K562 (cell line): ENCODE results near the gene CACNB1. TPM values are rescaled to one million over a fixed set of nuclear protein-coding genes. Genes with fewer than 3 reads are reported as not detected.
A peak's percentile ranks its signal among the peaks of the same experiment; 100 is the strongest.

Source experiments
- ATAC-seq: fragments of 200-7000 bp; cut with Tn5 transposase; 3 replicates; pipeline ENCODE4 v1.9.1; 2020; ENCODE audit warnings: moderate library complexity
- Bru-seq: library from RNA; stranded (reverse); fragments of 400-500 nt; gene quantifications from one replicate; lab custom pipeline; 2021; lab: Mats Ljungman, UMichigan
- BruChase-seq, 2 experiments: library from RNA; stranded (reverse); fragments of 400-500 nt; gene quantifications; one replicate each; lab custom pipeline; 2021; lab: Mats Ljungman, UMichigan
- BruUV-seq: library from RNA; stranded (reverse); fragments of 400-500 nt; replicated peaks from 2 replicates; lab custom pipeline; 2021; lab: Mats Ljungman, UMichigan
- CTCF ChIA-PET: fragments of 300-600 bp; formaldehyde crosslinking; extraction: SDS; loops from one replicate; lab custom pipeline; 2021; ENCODE audit warnings: low intra/inter-chr PET ratio; lab: Yijun Ruan, JAX
- POLR2A ChIA-PET: fragments of 300-600, 350-650 bp; sonication (Branson Sonifier 250); formaldehyde crosslinking; extraction: SDS; loops from one replicate; lab custom pipeline; 2021; ENCODE audit warnings: antibody characterized with exemption, inconsistent platforms; lab: Yijun Ruan, JAX
- DNase-seq, 4 experiments: peaks; one replicate each; pipeline versions ENCODE4 v3.0.0 to v3.0.0-alpha.2; 2011 to 2018; ENCODE audit warnings: low spot score in 3 of 4, mixed read lengths in 3 of 4; ENCODE audit errors: extremely low read depth in 1 of 4
- FAIRE-seq: peaks from 2 replicates; lab custom pipeline; 2011; peaks lifted over from hg19 to GRCh38; lab: Jason Lieb, UNC
- H2AFZ ChIP-seq: 2 replicates; pipeline ENCODE4 v1.6.0; 2011; ENCODE audit warnings: low read depth, low read length, control low read depth, inconsistent platforms
- H3K27ac ChIP-seq: fragments of 200-600 bp; 3 replicates; pipeline ENCODE4 v1.8.0; 2011; ENCODE audit warnings: low read depth, mild to moderate bottlenecking, control low read depth, inconsistent platforms, low read length, moderate library complexity, mixed read lengths; ENCODE audit errors: extremely low read depth
- H3K27me3 ChIP-seq, 2 experiments: fragments of 300-600 bp in 1 of 2; 2 replicates in 1 of 2; 3 replicates in 1 of 2; pipeline versions ENCODE4 v1.6.0 to v1.8.0; 2011; ENCODE audit warnings: inconsistent platforms in 2 of 2, low read length in 2 of 2, mild to moderate bottlenecking in 1 of 2, mixed read lengths in 1 of 2, moderate library complexity in 1 of 2; ENCODE audit not compliant: control insufficient read depth in 2 of 2, insufficient read depth in 2 of 2
- H3K36me3 ChIP-seq: fragments of 300-600 bp; 3 replicates; pipeline ENCODE4 v1.8.0; 2011; ENCODE audit warnings: mild to moderate bottlenecking, low read length, inconsistent platforms; ENCODE audit not compliant: control insufficient read depth, insufficient read depth
- H3K4me1 ChIP-seq, 2 experiments: fragments of 200-600 bp in 1 of 2; replicated peaks in 1 of 2; 2 replicates in 1 of 2; 3 replicates in 1 of 2; pipeline versions ENCODE4 v1.5.1 to v1.8.0; 2011; ENCODE audit warnings: inconsistent platforms in 2 of 2, low read length in 2 of 2, mild to moderate bottlenecking in 1 of 2, mixed read lengths in 1 of 2, moderate library complexity in 1 of 2; ENCODE audit not compliant: control insufficient read depth in 2 of 2, insufficient read depth in 2 of 2
- H3K4me2 ChIP-seq: 2 replicates; pipeline ENCODE4 v1.6.1; 2011; ENCODE audit warnings: low read length, control low read depth, inconsistent platforms, mixed read lengths; ENCODE audit not compliant: insufficient read depth
- H3K4me3 ChIP-seq: fragments of 200-600 bp; sonication (generic), shearing (Covaris generic); 2 replicates; pipeline ENCODE4 v1.5.1; 2016; ENCODE audit warnings: control low read depth, inconsistent platforms
- H3K79me2 ChIP-seq: fragments of 200-600 bp; 3 replicates; pipeline ENCODE4 v1.8.0; 2011; ENCODE audit warnings: low read length, inconsistent platforms; ENCODE audit not compliant: control insufficient read depth, insufficient read depth
- H3K9ac ChIP-seq, 2 experiments: 2 replicates each; pipeline versions ENCODE4 v1.6.0 to v1.6.1; 2011; ENCODE audit warnings: low read depth in 2 of 2, low read length in 2 of 2, control low read depth in 1 of 2, inconsistent platforms in 1 of 2, mild to moderate bottlenecking in 1 of 2, mixed read lengths in 1 of 2; ENCODE audit not compliant: insufficient read depth in 1 of 2
- H3K9me1 ChIP-seq: one replicate; pipeline ENCODE4 v1.6.0; 2011; ENCODE audit warnings: inconsistent platforms, mild to moderate bottlenecking, low read length, moderate library complexity; ENCODE audit not compliant: control insufficient read depth, insufficient read depth
- H3K9me3 ChIP-seq: replicated peaks from 2 replicates; pipeline ENCODE4 v1.5.1; 2011; ENCODE audit warnings: low read depth, low read length, inconsistent platforms; ENCODE audit not compliant: control insufficient read depth, insufficient read depth
- H4K20me1 ChIP-seq: replicated peaks from 2 replicates; pipeline ENCODE4 v1.6.1; 2011; ENCODE audit warnings: low read length, inconsistent platforms, mixed read lengths; ENCODE audit not compliant: control insufficient read depth, insufficient read depth
- CC2D1A ChIP-seq: fragments of 450-650 bp; IDR thresholded peaks from 2 replicates; pipeline ENCODE4 v1.6.1; 2017; ENCODE audit warnings: mild to moderate bottlenecking
- EGR1 ChIP-seq: fragments of 450-650 bp; conservative IDR thresholded peaks from 2 replicates; pipeline ENCODE4 v1.6.1; 2017; ENCODE audit warnings: mild to moderate bottlenecking
- HMGN3 ChIP-seq: IDR thresholded peaks from 2 replicates; pipeline ENCODE4 v1.6.1; 2011; ENCODE audit warnings: borderline replicate concordance, low read depth, mild to moderate bottlenecking, mixed read lengths, low read length; ENCODE audit not compliant: insufficient read length; ENCODE audit errors: extremely low read depth
- KDM5B ChIP-seq: fragments of 200-600 bp; sonication (generic); IDR thresholded peaks from 2 replicates; pipeline ENCODE4 v1.6.1; 2012; ENCODE audit warnings: low read depth, mild to moderate bottlenecking, moderate library complexity, low read length, control low read depth, inconsistent platforms; ENCODE audit not compliant: insufficient replicate concordance
- POLR2G ChIP-seq: fragments of 200-400 bp; formaldehyde crosslinking; IDR thresholded peaks from 2 replicates; pipeline ENCODE4 v1.6.1; 2017; ENCODE audit warnings: low read depth, mild to moderate bottlenecking, antibody characterized with exemption, low read length, moderate library complexity
- RBFOX2 ChIP-seq: fragments of 200-400 bp; formaldehyde crosslinking; IDR thresholded peaks from 2 replicates; pipeline ENCODE4 v1.6.1; 2017; ENCODE audit warnings: low read depth, mild to moderate bottlenecking, low read length, moderate library complexity
- SIN3A ChIP-seq, 2 experiments: fragments of 150-350 bp in 1 of 2; IDR thresholded peaks; 2 replicates each; pipeline ENCODE4 v1.6.1; 2011 to 2016; ENCODE audit warnings: borderline replicate concordance in 2 of 2, low read depth in 2 of 2, low read length in 2 of 2, mild to moderate bottlenecking in 2 of 2, moderate library complexity in 2 of 2; ENCODE audit not compliant: control insufficient read depth in 1 of 2
- TBP ChIP-seq: optimal IDR thresholded peaks from 2 replicates; pipeline ENCODE3; 2011; ENCODE audit warnings: low read depth, low read length, improper control_type of control experiment
- UBTF ChIP-seq, 2 experiments: IDR thresholded peaks; 2 replicates each; pipeline ENCODE4 v1.6.1; 2012; ENCODE audit warnings: improper control_type of control experiment in 2 of 2, low read depth in 2 of 2, low read length in 2 of 2, borderline replicate concordance in 1 of 2
- ZBTB7A ChIP-seq: IDR thresholded peaks from 2 replicates; pipeline ENCODE4 v1.6.1; 2011; ENCODE audit warnings: low read depth, mild to moderate bottlenecking, low read length, moderate library complexity, borderline replicate concordance; ENCODE audit not compliant: control insufficient read depth
- ZFX ChIP-seq: sonication (generic); formaldehyde crosslinking; IDR thresholded peaks from 2 replicates; pipeline ENCODE4 v1.8.0; 2022; ENCODE audit warnings: mild to moderate bottlenecking, missing genetic modification reagents, moderate library complexity
- ZNF143 ChIP-seq: sonication (generic); formaldehyde crosslinking; IDR thresholded peaks from 2 replicates; pipeline ENCODE4 v1.9.0; 2022; ENCODE audit warnings: mild to moderate bottlenecking, missing genetic modification reagents
- ZNF24 ChIP-seq: fragments of 450-650 bp; IDR thresholded peaks from 2 replicates; pipeline ENCODE4 v1.6.1; 2016
- WGBS: fragments of 100-300 bp; shearing (Covaris generic); methylation state at CpG from one replicate; pipeline ENCODE4 v1.1.6; 2016; ENCODE audit warnings: low coverage, mixed read lengths; ENCODE audit not compliant: insufficient coverage; ENCODE audit errors: missing lambda C conversion rate; 5-methylcytosine and 5-hydroxymethylcytosine counted together
- in situ Hi-C: fragments of 300-500 bp; cut with MboI; formaldehyde crosslinking; loops from 4 replicates; pipeline ENCODE4 v1.15.0; 2018; ENCODE audit warnings: inconsistent platforms, mixed read lengths
- intact Hi-C: fragments of 100-400 bp; cut with micrococcal nuclease; formaldehyde crosslinking; loops from 2 replicates; pipeline ENCODE4 v1.14.2; 2022
- long read RNA-seq, 3 experiments: library from polyadenylated mRNA in 2 of 3; library from RNA in 1 of 3; unstranded in 2 of 3; stranded (forward) in 1 of 3; transcript quantifications; one replicate each; pipeline ENCODE4 v2.0.0, GENCODE V29; 2019 to 2022
- polyA minus RNA-seq, 3 experiments: library from RNA; depleted of rRNA, polyadenylated mRNA; stranded (reverse); fragments of >200 nt; gene quantifications; 2 replicates each; pipeline ENCODE4 v1.2.3, GENCODE V29; 2011
- polyA plus RNA-seq, 8 experiments: library from polyadenylated mRNA; depleted of rRNA in 4 of 8; stranded (reverse) in 5 of 8; unstranded in 3 of 8; fragments of >200 nt; fragmentation: Nextera tagmentation in 2 of 8; fragmentation: Illumina TruSeq in 1 of 8; extraction: Ambion mirVana in 2 of 8; extraction: Trizol in 1 of 8; gene quantifications; 2 replicates each; pipeline versions ENCODE4 v1.2.1 to v1.2.3, GENCODE V29; 2011 to 2014; ENCODE audit warnings: inconsistent platforms in 1 of 8, missing spikeins in 1 of 8
- total RNA-seq, 7 experiments: library from RNA; depleted of rRNA in 6 of 7; stranded (reverse); fragments of >200 nt in 6 of 7; fragmentation: Illumina TruSeq in 2 of 7; extraction: Trizol in 2 of 7; gene quantifications; 2 replicates each; pipeline versions ENCODE4 v1.2.1 to v1.2.3, GENCODE V29; 2011 to 2021; ENCODE audit warnings: low replicate concordance in 1 of 7

Gene CACNB1
- 38.1 and 87.3 TPM in 2 replicates for total RNA-seq (2011; cell fraction: chromatin; rRNA removed; ENCODE audit: low replicate concordance)
- total RNA-seq (2011; cell fraction: nucleolus; rRNA removed): 39.5 and 41.0 TPM in 2 replicates
- total RNA-seq (2011; cell fraction: nucleoplasm; rRNA removed): 40.0 and 54.4 TPM in 2 replicates
- total RNA-seq (2014; rRNA removed): 2.2 and 3.7 TPM in 2 replicates
- 2.6 and 3.6 TPM in 2 replicates for total RNA-seq (2014; rRNA removed; fragmentation: Illumina TruSeq; extraction: Trizol)
- total RNA-seq (2015; rRNA removed; fragmentation: Illumina TruSeq; extraction: Trizol): 1.7 and 2.0 TPM in 2 replicates
- total RNA-seq (2021): 6.7 and 7.4 TPM in 2 replicates
- 3.0 and 3.2 TPM in 2 replicates for polyA plus RNA-seq (2011; rRNA removed)
- 1.5 and 3.4 TPM in 2 replicates for polyA plus RNA-seq (2011; cell fraction: cytosol; rRNA removed)
- polyA plus RNA-seq (2011; cell fraction: nucleus; rRNA removed): 10.8 and 29.9 TPM in 2 replicates
- polyA plus RNA-seq (2012): 2.1 and 2.9 TPM in 2 replicates
- 3.0 and 3.6 TPM in 2 replicates for polyA plus RNA-seq (2014; fragmentation: Illumina TruSeq; extraction: Trizol)
- polyA plus RNA-seq (2014; fragmentation: Nextera tagmentation; extraction: Ambion mirVana): under 1 TPM; 0.08 to 0.18 TPM
- polyA plus RNA-seq (2014; rRNA removed): 3.7 and 4.6 TPM in 2 replicates
- 8.4 and 16.2 TPM in 2 replicates for polyA minus RNA-seq (2011; rRNA and poly(A)+ RNA removed)
- polyA minus RNA-seq (2011; cell fraction: cytosol; rRNA and poly(A)+ RNA removed): 2.5 and 5.3 TPM in 2 replicates
- 8.2 and 16.4 TPM in 2 replicates for polyA minus RNA-seq (2011; cell fraction: nucleus; rRNA and poly(A)+ RNA removed)
- Bru-seq, nascent RNA: percentile 57 among the genes with signal in this experiment
- percentile 46 among the genes with signal in this experiment for BruChase-seq, experiment 1, labeled RNA remaining after a 2-hour chase
- BruChase-seq, experiment 2, labeled RNA remaining after a 6-hour chase: percentile 50 among the genes with signal in this experiment
- long read RNA-seq, experiment 1, partial matches to known transcripts: 2 of 2 reads
- long read RNA-seq, experiment 1, other reads (novel, unspliced or antisense): 0 of 2 reads
- long read RNA-seq, experiment 2, partial matches to known transcripts: 1 of 5 reads
- long read RNA-seq, experiment 2, other reads (novel, unspliced or antisense): 3 of 5 reads
- long read RNA-seq, experiment 3: 0 reads

GRCh38 chr17:39197380-39198185 is at the start of gene CACNB1:
Gene CACNB1, minus strand, starts transcription at chr17:39197669. Its CDS starts 174 bp downstream, at chr17:39197495.
- no peaks in the 10 kb centered on the region for H3K27me3 ChIP-seq
- H4K20me1 ChIP-seq: peaks cover 9% of the 10 kb centered on the region
- H3K9me1 ChIP-seq: no peaks in the 10 kb centered on the region
- H2AFZ ChIP-seq: peak within 1 kb of the TSS; percentile 77
- H3K36me3 ChIP-seq: peaks cover 33% of the 10 kb centered on the region
- WGBS: 3% methylated on average over 23 of the region's 55 CpGs
- H3K9me3 ChIP-seq: no peaks in the 10 kb centered on the region
- peaks cover 44% of the 10 kb centered on the region for H3K79me2 ChIP-seq
- POLR2A ChIA-PET: interaction anchor here (0.6 to 1.5 kb wide), 3 partner anchors 8 to 11 kb away, joined by 3 read pairs; no protein-coding TSS in a partner anchor
- DNase-seq (peak; percentile 86 to 90 (median 87)), FAIRE-seq (no peak), ATAC-seq (peak; percentile 79)
- H3K9ac ChIP-seq: peak within 1 kb of the TSS; percentile 46 to 91; a peak in 3 of 4 replicates
- peak within 1 kb of the TSS; percentile 37; the same call in 2 of the 3 replicates for H3K27ac ChIP-seq
- CTCF ChIA-PET: no interaction called here
- peak within 1 kb of the TSS; percentile 52 for H3K4me3 ChIP-seq
- H3K4me1 ChIP-seq: peaks cover 45 to 57% of the 10 kb centered on the region in 2 experiments; a peak in 4 of 5 replicates
- BruUV-seq: no TSS peak
- peak within 1 kb of the TSS; percentile 92 for H3K4me2 ChIP-seq
- intact Hi-C loops: no loop called here
- in situ Hi-C loops: no loop called here
- peak; percentile 51 for TF ChIP-seq KDM5B
- no peak for TF ChIP-seq ZNF143 (CRISPR knock-in tag)
- TF ChIP-seq ZFX (CRISPR knock-in tag): 0 out of 2 replicates have a peak, but pooled peaks have one; percentile 9
- TF ChIP-seq UBTF (IDR thresholded peaks at IDR 0.05; ENCODE audit: borderline replicate concordance in 1 of 2, low read depth in 2 of 2, low read length in 2 of 2): peak; percentile 90 to 97; a peak in 3 of 4 replicates
- TF ChIP-seq ZNF24: no peak
- TF ChIP-seq HMGN3: peak; percentile 60
- TF ChIP-seq POLR2G: peak; percentile 88
- peak; percentile 78 for TF ChIP-seq RBFOX2
- TF ChIP-seq SIN3A (IDR thresholded peaks at IDR 0.05; ENCODE audit: borderline replicate concordance in 2 of 2, control insufficient read depth in 1 of 2, low read depth in 2 of 2, low read length in 2 of 2): peak in 1 of 2 experiments; percentile 64; a peak in 1 of 4 replicates
- TF ChIP-seq TBP: peak; percentile 31
- peak; percentile 85; the same call in 1 of the 2 replicates for TF ChIP-seq ZBTB7A
- TF ChIP-seq EGR1: peak; percentile 15; the same call in 1 of the 2 replicates
- TF ChIP-seq CC2D1A: no peak
